A549 (cell line): ENCODE data around the gene CRACDL. TPM values are rescaled to one million over a fixed set of nuclear protein-coding genes. Genes with fewer than 3 reads are reported as not detected.

Experiments
- ATAC-seq, 2 experiments: fragments of 200-7000 bp in 1 of 2; fragments of >200 bp in 1 of 2; cut with Nextera tagmentation in 1 of 2; cut with Tn5 transposase in 1 of 2; 3 replicates each; pipeline versions ENCODE4 v1.8.0 to v1.9.1; 2018 to 2020; ENCODE audit warnings: mild to moderate bottlenecking in 1 of 2, moderate library complexity in 1 of 2
- CTCF ChIA-PET: fragments of 300-600 bp; sonication (Branson Sonifier 250); formaldehyde crosslinking; extraction: SDS; loops from one replicate; lab custom pipeline; 2021; ENCODE audit warnings: antibody characterized with exemption, inconsistent platforms; lab: Yijun Ruan, JAX
- POLR2A ChIA-PET: fragments of 350-600 bp; formaldehyde crosslinking; extraction: SDS; loops from one replicate; lab custom pipeline; 2021; ENCODE audit warnings: antibody characterized with exemption, inconsistent platforms; lab: Yijun Ruan, JAX
- DNase-seq, 2 experiments: peaks; one replicate each; pipeline versions ENCODE4 v3.0.0 to v3.0.0-alpha.2; 2011 to 2016; ENCODE audit warnings: low read depth in 1 of 2, low spot score in 1 of 2
- FAIRE-seq: peaks from 2 replicates; lab custom pipeline; 2011; peaks lifted over from hg19 to GRCh38; lab: Jason Lieb, UNC
- H3K27ac ChIP-seq, 2 experiments: fragments of >200 bp; sonication (Bioruptor Twin); formaldehyde crosslinking; 3 replicates each; pipeline ENCODE4 v1.5.1; 2016 to 2017
- H3K4me1 ChIP-seq: fragments of >200 bp; sonication (Bioruptor Twin); formaldehyde crosslinking; 3 replicates; pipeline ENCODE4 v1.6.1; 2016
- H3K4me2 ChIP-seq: fragments of >200 bp; sonication (Bioruptor Twin); formaldehyde crosslinking; 3 replicates; pipeline ENCODE4 v1.6.1; 2016
- H3K4me3 ChIP-seq: fragments of >200 bp; sonication (Bioruptor Twin); formaldehyde crosslinking; 3 replicates; pipeline ENCODE4 v1.5.1; 2016
- H3K9me3 ChIP-seq: fragments of >200 bp; sonication (Bioruptor Twin); formaldehyde crosslinking; 3 replicates; pipeline ENCODE4 v1.6.1; 2016
- CBX2 ChIP-seq: fragments of 200-600 bp; sonication (generic); IDR thresholded peaks from 2 replicates; pipeline ENCODE4 v1.6.1; 2016; ENCODE audit warnings: low read depth, mild to moderate bottlenecking, borderline replicate concordance
- CHD2 ChIP-seq: fragments of 150-350 bp; IDR thresholded peaks from 2 replicates; pipeline ENCODE4 v1.6.1; 2014; ENCODE audit warnings: low read length; ENCODE audit not compliant: partially characterized antibody
- CHD4 ChIP-seq: fragments of 200-600 bp; sonication (generic); IDR thresholded peaks from 2 replicates; pipeline ENCODE4 v1.6.1; 2016; ENCODE audit warnings: antibody characterized with exemption, mild to moderate bottlenecking, borderline replicate concordance
- EP300 ChIP-seq, 2 experiments: fragments of >200 bp; sonication (Bioruptor Twin); formaldehyde crosslinking; IDR thresholded peaks; 2 replicates in 1 of 2; 3 replicates in 1 of 2; pipeline ENCODE4 v1.6.1; 2016 to 2017
- FOXS1 ChIP-seq: fragments of 250-450 bp; sonication (Bioruptor Pico); IDR thresholded peaks from 2 replicates; pipeline ENCODE4 v1.5.0; 2020; ENCODE audit warnings: mild to moderate bottlenecking, moderate library complexity
- HEYL ChIP-seq: fragments of 250-450 bp; sonication (Bioruptor Pico); IDR thresholded peaks from 2 replicates; pipeline ENCODE4 v1.8.0; 2021; ENCODE audit warnings: mild to moderate bottlenecking, moderate library complexity
- HOXB13 ChIP-seq: fragments of 250-450 bp; sonication (Bioruptor Pico); IDR thresholded peaks from 2 replicates; pipeline ENCODE4 v1.5.0; 2020; ENCODE audit warnings: low read depth, mild to moderate bottlenecking, moderate library complexity
- HOXB5 ChIP-seq: fragments of 250-450 bp; sonication (Bioruptor Pico); IDR thresholded peaks from 2 replicates; pipeline ENCODE4 v1.5.0; 2020; ENCODE audit warnings: mild to moderate bottlenecking, moderate library complexity
- JUN ChIP-seq, 2 experiments: fragments of >200 bp; sonication (Bioruptor Twin); formaldehyde crosslinking; IDR thresholded peaks; 2 replicates in 1 of 2; 3 replicates in 1 of 2; pipeline ENCODE4 v1.6.1; 2016 to 2017
- KDM5A ChIP-seq: fragments of 200-600 bp; sonication (generic); IDR thresholded peaks from 2 replicates; pipeline ENCODE4 v1.6.1; 2016; ENCODE audit warnings: antibody characterized with exemption, mild to moderate bottlenecking
- MAFK ChIP-seq: fragments of 450-650 bp; IDR thresholded peaks from 2 replicates; pipeline ENCODE4 v1.6.1; 2014; ENCODE audit not compliant: partially characterized antibody
- MAZ ChIP-seq: fragments of 150-350 bp; IDR thresholded peaks from 2 replicates; pipeline ENCODE4 v1.6.1; 2014; ENCODE audit warnings: antibody characterized with exemption, low read depth, low read length, borderline replicate concordance
- NFE2L2 ChIP-seq: fragments of 150-350 bp; conservative IDR thresholded peaks from 2 replicates; pipeline ENCODE4 v1.6.1; 2014; ENCODE audit warnings: low read length
- NR3C1 ChIP-seq: fragments of >200 bp; sonication (Bioruptor Twin); formaldehyde crosslinking; IDR thresholded peaks from 3 replicates; pipeline ENCODE4 v1.6.1; 2017
- PHF8 ChIP-seq: fragments of 200-600 bp; sonication (generic); IDR thresholded peaks from 2 replicates; pipeline ENCODE4 v1.6.1; 2016; ENCODE audit warnings: low read depth, mild to moderate bottlenecking, antibody characterized with exemption, moderate library complexity, borderline replicate concordance
- POLR2AphosphoS2 ChIP-seq: conservative IDR thresholded peaks from 2 replicates; pipeline ENCODE4 v1.6.1; 2012; ENCODE audit warnings: low read length, improper control_type of control experiment, inconsistent platforms
- RARB ChIP-seq: fragments of 250-450 bp; sonication (Bioruptor Pico); IDR thresholded peaks from 2 replicates; pipeline ENCODE4 v1.8.0; 2021; ENCODE audit warnings: mild to moderate bottlenecking, moderate library complexity
- RCOR1 ChIP-seq: fragments of 150-350 bp; IDR thresholded peaks from 2 replicates; pipeline ENCODE4 v1.6.1; 2014; ENCODE audit warnings: antibody characterized with exemption, low read length, low read depth
- SMC3 ChIP-seq: fragments of >200 bp; sonication (Bioruptor Twin); formaldehyde crosslinking; IDR thresholded peaks from 3 replicates; pipeline ENCODE4 v1.6.1; 2018; ENCODE audit warnings: inconsistent platforms
- SREBF2 ChIP-seq: fragments of 450-650 bp; IDR thresholded peaks from 2 replicates; pipeline ENCODE4 v1.6.1; 2014; ENCODE audit warnings: mild to moderate bottlenecking, moderate library complexity
- TP53 ChIP-seq: fragments of 250-450 bp; sonication (Bioruptor Pico); IDR thresholded peaks from 2 replicates; pipeline ENCODE4 v1.5.0; 2021; ENCODE audit warnings: mild to moderate bottlenecking, moderate library complexity
- ZC3H11A ChIP-seq: fragments of 450-650 bp; IDR thresholded peaks from 2 replicates; pipeline ENCODE4 v1.6.1; 2014; ENCODE audit warnings: antibody characterized with exemption, mild to moderate bottlenecking
- ZNF302 ChIP-seq: fragments of 250-450 bp; sonication (Bioruptor Pico); IDR thresholded peaks from 2 replicates; pipeline ENCODE4 v1.9.0; 2021; ENCODE audit warnings: inconsistent platforms, mild to moderate bottlenecking, moderate library complexity
- ZSCAN20 ChIP-seq: fragments of 250-450 bp; sonication (Bioruptor Pico); IDR thresholded peaks from 2 replicates; pipeline ENCODE4 v1.8.0; 2022; ENCODE audit warnings: mild to moderate bottlenecking, moderate library complexity
- WGBS: methylation state at CpG from one replicate; pipeline ENCODE4 v1.1.6; 2017; ENCODE audit errors: missing lambda C conversion rate; 5-methylcytosine and 5-hydroxymethylcytosine counted together
- polyA plus RNA-seq, 4 experiments: library from polyadenylated mRNA; depleted of rRNA in 3 of 4; stranded (reverse); fragments of >200 nt; fragmentation: RNase III in 1 of 4; extraction: RNeasy Plus Mini Kit Qiagen cat#74134 plus additional on column Dnase treatment in 1 of 4; gene quantifications; 2 replicates in 3 of 4; 3 replicates in 1 of 4; pipeline ENCODE4 v1.2.3, GENCODE V29; 2011 to 2017
- TF ChIP-seq, protein P1 (sequence below): IDR thresholded peaks from 2 replicates; pipeline ENCODE4 v1.6.1; 2012
- TF ChIP-seq, protein P2 (sequence below): IDR thresholded peaks from 2 replicates; pipeline ENCODE4 v1.6.1; 2012; ENCODE audit warnings: low read depth, borderline replicate concordance
- TF ChIP-seq, protein P3 (sequence below): fragments of 450-650 bp; IDR thresholded peaks from 2 replicates; pipeline ENCODE4 v1.6.1; 2014; ENCODE audit warnings: antibody characterized with exemption

Gene CRACDL
- polyA plus RNA-seq, 2 of the 4 experiments (the other 2 are of a cell fraction): 0.21 to 0.36 TPM

DNA sequence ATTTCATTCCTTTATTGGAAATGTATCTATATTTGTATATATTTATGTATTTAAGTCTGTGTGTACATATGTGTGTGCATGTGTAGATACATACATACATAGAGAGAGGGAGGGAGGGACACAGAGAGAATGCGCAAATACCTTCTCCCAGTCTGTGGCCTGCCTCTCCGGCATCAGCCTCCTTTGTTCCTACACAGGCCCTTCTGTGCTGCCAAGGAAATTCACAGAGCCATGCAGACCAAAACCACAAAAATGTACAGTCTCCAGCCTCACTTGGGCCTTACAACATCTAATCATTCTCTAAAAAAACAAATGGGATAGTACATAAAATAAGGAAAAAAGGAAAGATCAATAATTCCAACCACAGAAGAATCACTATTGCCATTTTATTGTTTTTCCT is 8.8 kb upstream of the CRACDL start:
- TF ChIP-seq HOXB13 (CRISPR knock-in tag): no peak
- no peak for TF ChIP-seq MAFK
- no peak for TF ChIP-seq NFE2L2
- no peak for TF ChIP-seq CHD4
- DNase-seq (no peak), FAIRE-seq (no peak), ATAC-seq (no peak)
- Histone ChIP-seq H3K4me3 (no peak overlapping the region), H3K9me3 (no peaks in the 10 kb centered on the region), H3K27ac (no peak overlapping the region), H3K4me2 (no peak overlapping the region), H3K4me1 (no peaks in the 10 kb centered on the region)
- 94% methylated on average over 2 of the region's 2 CpGs for WGBS
- CTCF ChIA-PET: no interaction called here
- POLR2A ChIA-PET: no interaction called here

DNA sequence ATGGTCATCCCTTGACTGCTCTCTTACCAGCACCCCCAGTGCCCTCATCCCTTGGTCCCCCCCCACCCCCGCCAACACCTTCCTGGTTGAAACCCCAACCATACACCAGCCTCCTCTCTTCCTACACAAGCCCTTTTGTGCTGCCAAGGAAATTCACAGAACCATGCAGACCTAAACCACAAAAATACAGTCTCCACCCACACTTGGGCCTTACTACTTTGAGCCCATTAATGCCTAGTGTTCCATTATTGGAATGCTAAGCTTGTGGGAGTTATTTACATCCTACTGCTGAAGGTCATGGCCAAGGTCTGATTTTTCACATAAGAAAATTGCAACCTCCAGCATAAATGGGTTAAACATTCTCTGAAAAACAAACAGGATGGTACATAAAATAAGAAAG is 4.1 kb upstream of the CRACDL start:
- POLR2A ChIA-PET: no interaction called here
- Histone ChIP-seq H3K9me3 (no peaks in the 10 kb centered on the region), H3K27ac (no peak overlapping the region), H3K4me2 (no peak overlapping the region), H3K4me1 (no peaks in the 10 kb centered on the region), H3K4me3 (no peak overlapping the region)
- no CpG with 5 or more reads among the region's 1 CpG for WGBS
- DNase-seq (no peak), ATAC-seq (no peak), FAIRE-seq (no peak)
- TF ChIP-seq, protein P1, sequence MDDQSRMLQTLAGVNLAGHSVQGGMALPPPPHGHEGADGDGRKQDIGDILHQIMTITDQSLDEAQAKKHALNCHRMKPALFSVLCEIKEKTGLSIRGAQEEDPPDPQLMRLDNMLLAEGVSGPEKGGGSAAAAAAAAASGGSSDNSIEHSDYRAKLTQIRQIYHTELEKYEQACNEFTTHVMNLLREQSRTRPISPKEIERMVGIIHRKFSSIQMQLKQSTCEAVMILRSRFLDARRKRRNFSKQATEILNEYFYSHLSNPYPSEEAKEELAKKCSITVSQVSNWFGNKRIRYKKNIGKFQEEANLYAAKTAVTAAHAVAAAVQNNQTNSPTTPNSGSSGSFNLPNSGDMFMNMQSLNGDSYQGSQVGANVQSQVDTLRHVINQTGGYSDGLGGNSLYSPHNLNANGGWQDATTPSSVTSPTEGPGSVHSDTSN: no peak
- no peak for TF ChIP-seq ZC3H11A
- TF ChIP-seq EP300 (IDR thresholded peaks at IDR 0.05): no peak
- TF ChIP-seq, protein P2, sequence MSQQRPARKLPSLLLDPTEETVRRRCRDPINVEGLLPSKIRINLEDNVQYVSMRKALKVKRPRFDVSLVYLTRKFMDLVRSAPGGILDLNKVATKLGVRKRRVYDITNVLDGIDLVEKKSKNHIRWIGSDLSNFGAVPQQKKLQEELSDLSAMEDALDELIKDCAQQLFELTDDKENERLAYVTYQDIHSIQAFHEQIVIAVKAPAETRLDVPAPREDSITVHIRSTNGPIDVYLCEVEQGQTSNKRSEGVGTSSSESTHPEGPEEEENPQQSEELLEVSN: no peak
- TF ChIP-seq RARB: no peak
- TF ChIP-seq CBX2: no peak
- no peak for TF ChIP-seq SREBF2
- no peak for TF ChIP-seq CHD2
- no peak for TF ChIP-seq POLR2AphosphoS2
- no peak for TF ChIP-seq TP53 (CRISPR knock-in tag)
- TF ChIP-seq MAZ: no peak
- CTCF ChIA-PET: no interaction called here

DNA sequence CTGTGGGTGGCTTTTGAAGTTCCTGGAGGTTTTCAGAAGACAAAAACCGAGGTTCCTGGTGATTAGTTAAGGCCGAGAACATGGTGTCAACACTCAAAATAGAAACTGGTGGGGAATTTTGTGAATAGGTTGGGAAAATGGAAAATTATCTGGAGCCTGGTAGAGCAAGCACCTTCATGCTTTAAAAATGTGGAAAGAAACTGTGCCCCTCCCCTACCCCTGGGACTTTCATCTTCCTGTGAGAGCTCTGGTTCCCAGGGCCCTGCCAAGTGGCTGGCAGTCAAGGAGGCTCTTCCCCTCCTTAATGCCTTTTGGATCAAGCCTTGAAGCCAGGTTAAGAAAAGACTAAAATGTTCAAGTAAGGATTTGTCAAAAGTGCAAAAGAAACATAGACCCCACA is 1.9 kb upstream of the CRACDL start:
- 84% methylated on average over 2 of the region's 2 CpGs for WGBS
- TF ChIP-seq MAZ (no peak), PHF8 (no peak), NR3C1 (no peak), JUN (IDR thresholded peaks at IDR 0.05) (no peak), RCOR1 (no peak), ZSCAN20 (CRISPR knock-in tag) (no peak), CHD2 (no peak), KDM5A (no peak), CBX2 (no peak), MAFK (no peak), FOXS1 (CRISPR knock-in tag) (no peak), ZNF302 (CRISPR knock-in tag) (no peak), HOXB5 (CRISPR knock-in tag) (no peak), HEYL (CRISPR knock-in tag) (no peak), SMC3 (no peak)
- TF ChIP-seq, protein P3, sequence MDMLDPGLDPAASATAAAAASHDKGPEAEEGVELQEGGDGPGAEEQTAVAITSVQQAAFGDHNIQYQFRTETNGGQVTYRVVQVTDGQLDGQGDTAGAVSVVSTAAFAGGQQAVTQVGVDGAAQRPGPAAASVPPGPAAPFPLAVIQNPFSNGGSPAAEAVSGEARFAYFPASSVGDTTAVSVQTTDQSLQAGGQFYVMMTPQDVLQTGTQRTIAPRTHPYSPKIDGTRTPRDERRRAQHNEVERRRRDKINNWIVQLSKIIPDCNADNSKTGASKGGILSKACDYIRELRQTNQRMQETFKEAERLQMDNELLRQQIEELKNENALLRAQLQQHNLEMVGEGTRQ: no peak
- TF ChIP-seq, protein P2: no peak
- TF ChIP-seq, all 56 proteins: peak for 0
- Histone ChIP-seq H3K9me3 (no peaks in the 10 kb centered on the region), H3K4me3 (no peak overlapping the region), H3K4me2 (no peak overlapping the region), H3K4me1 (no peaks in the 10 kb centered on the region), H3K27ac (no peak overlapping the region)
- DNase-seq (no peak), FAIRE-seq (no peak), ATAC-seq (no peak)
- ChIA-PET CTCF (interaction anchor here (0.6 to 1.2 kb wide), 2 partner anchors 36 to 113 kb away, joined by 3 to 4 read pairs; no protein-coding TSS in a partner anchor), POLR2A (no interaction called here)
